ENCODE results near the gene RIC8A. TPM values are rescaled to one million over a fixed set of nuclear protein-coding genes. Genes with fewer than 3 reads are reported as not detected.

Gene RIC8A
- total RNA-seq, 1 donor from 2014 or later: 91.8 TPM

GRCh38 chr11:206002-206384 lies 1.5 kb upstream of the RIC8A start:
- no peak for TF ChIP-seq CTCF (IDR thresholded peaks at IDR 0.05)
- peaks cover 35% of the 10 kb centered on the region for H3K4me1 ChIP-seq
- no peaks in the 10 kb centered on the region for H3K27me3 ChIP-seq
- peak; percentile 46 for DNase-seq
- peak overlapping the region; percentile 88 for H3K4me3 ChIP-seq
- peak overlapping the region; percentile 99 for H3K27ac ChIP-seq
- H3K36me3 ChIP-seq: peaks cover 44% of the 10 kb centered on the region
- no peak for ATAC-seq
- intact Hi-C loops (cut with DNase I): no loop called here
- no peaks in the 10 kb centered on the region for H3K9me3 ChIP-seq

- Histone ChIP-seq H3K27me3 (no peaks in the 10 kb centered on the region), H3K27ac (peak overlapping the region; percentile 99), H3K4me1 (peaks cover 35% of the 10 kb centered on the region), H3K4me3 (peak overlapping the region; percentile 88), H3K36me3 (peaks cover 47% of the 10 kb centered on the region), H3K9me3 (no peaks in the 10 kb centered on the region)
- no peak for TF ChIP-seq CTCF (IDR thresholded peaks at IDR 0.05)
- peak; percentile 0 for ATAC-seq
- intact Hi-C loops (cut with DNase I): no loop called here
- peak; percentile 69 for DNase-seq
These were observed 841 bp upstream of the RIC8A start for GRCh38 chr11:206526-207207.

GRCh38 chr11:207863-208180 lies 314 bp downstream of the RIC8A start:
- DNase-seq: no peak
- TF ChIP-seq CTCF (IDR thresholded peaks at IDR 0.05): no peak
- intact Hi-C loops (cut with DNase I): no loop called here
- Histone ChIP-seq H3K36me3 (peaks cover 58% of the 10 kb centered on the region), H3K27ac (peak overlapping the region; percentile 99), H3K9me3 (no peaks in the 10 kb centered on the region), H3K27me3 (no peaks in the 10 kb centered on the region), H3K4me1 (peaks cover 35% of the 10 kb centered on the region), H3K4me3 (peak overlapping the region; percentile 88)
- ATAC-seq: peak; percentile 0

GRCh38 chr11:208181-208916 lies 841 bp downstream of the RIC8A start:
- Histone ChIP-seq H3K9me3 (no peaks in the 10 kb centered on the region), H3K4me3 (peak overlapping the region; percentile 88), H3K27me3 (no peaks in the 10 kb centered on the region), H3K4me1 (peaks cover 35% of the 10 kb centered on the region), H3K27ac (peak overlapping the region; percentile 99), H3K36me3 (peaks cover 61% of the 10 kb centered on the region)
- peak; percentile 79 for ATAC-seq
- intact Hi-C loops (cut with DNase I): no loop called here
- peak; percentile 93 for DNase-seq
- no peak for TF ChIP-seq CTCF (IDR thresholded peaks at IDR 0.05)

- Histone ChIP-seq H3K36me3 (peaks cover 61% of the 10 kb centered on the region), H3K4me3 (peak overlapping the region; percentile 88), H3K9me3 (no peaks in the 10 kb centered on the region), H3K4me1 (peaks cover 35% of the 10 kb centered on the region), H3K27me3 (no peaks in the 10 kb centered on the region), H3K27ac (peak overlapping the region; percentile 99)
- no peak for DNase-seq
- intact Hi-C loops (cut with DNase I): no loop called here
- TF ChIP-seq CTCF (IDR thresholded peaks at IDR 0.05): no peak
- peak; percentile 0 for ATAC-seq
These were observed 1.4 kb downstream of the RIC8A start for GRCh38 chr11:208917-209260.
